ENCODE results near the gene KCNA2. TPM values are rescaled to one million over a fixed set of nuclear protein-coding genes. Genes with fewer than 3 reads are reported as not detected.

KCNA2 gene
- total RNA-seq, 1 donor from 2014 or later, result 0.64 TPM

DNA sequence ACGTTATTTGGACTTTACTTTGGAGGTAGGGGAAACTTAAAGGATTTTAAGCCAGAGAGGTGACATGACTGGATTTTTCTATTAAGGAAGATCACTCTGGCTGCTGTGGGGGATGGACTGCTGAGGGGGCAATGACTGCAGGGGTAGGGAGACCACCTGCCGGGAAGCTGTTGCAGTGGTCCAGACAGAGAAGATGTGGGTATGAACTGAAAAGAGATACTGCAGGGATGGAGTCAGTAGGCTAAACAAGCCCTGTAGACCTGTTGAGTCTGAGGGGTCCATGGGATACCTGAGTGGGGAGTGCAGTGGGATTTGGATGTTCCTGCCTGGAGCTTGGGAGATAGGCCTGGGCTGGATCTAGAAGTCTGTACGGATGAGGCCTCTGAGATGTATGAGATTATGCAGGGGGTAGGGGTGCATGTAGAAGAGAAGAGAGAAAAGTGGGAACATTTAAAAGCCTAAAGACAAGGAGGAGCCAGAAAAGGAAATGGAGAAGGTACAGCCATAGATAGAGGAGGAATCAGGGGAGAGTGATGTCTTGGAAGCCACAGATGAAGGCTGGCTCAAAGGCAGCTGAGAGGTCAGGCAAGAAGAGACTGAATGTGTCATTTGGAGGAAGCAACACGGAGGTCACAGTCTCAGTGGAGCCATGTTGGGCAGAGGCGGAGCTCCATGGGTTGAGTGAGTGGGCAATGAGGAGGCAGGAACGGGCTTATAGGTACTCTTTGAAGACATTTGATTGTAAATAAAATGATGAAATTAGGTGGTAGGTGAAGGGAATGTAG, 25.9 kb upstream of the KCNA2 start:
- intact Hi-C loops (cut with micrococcal nuclease), result loop anchor here (5.0 kb wide), 2 partner anchors 135 to 150 kb away; no protein-coding TSS in a partner anchor
- ATAC-seq (no peak), DNase-seq (no peak)

DNA sequence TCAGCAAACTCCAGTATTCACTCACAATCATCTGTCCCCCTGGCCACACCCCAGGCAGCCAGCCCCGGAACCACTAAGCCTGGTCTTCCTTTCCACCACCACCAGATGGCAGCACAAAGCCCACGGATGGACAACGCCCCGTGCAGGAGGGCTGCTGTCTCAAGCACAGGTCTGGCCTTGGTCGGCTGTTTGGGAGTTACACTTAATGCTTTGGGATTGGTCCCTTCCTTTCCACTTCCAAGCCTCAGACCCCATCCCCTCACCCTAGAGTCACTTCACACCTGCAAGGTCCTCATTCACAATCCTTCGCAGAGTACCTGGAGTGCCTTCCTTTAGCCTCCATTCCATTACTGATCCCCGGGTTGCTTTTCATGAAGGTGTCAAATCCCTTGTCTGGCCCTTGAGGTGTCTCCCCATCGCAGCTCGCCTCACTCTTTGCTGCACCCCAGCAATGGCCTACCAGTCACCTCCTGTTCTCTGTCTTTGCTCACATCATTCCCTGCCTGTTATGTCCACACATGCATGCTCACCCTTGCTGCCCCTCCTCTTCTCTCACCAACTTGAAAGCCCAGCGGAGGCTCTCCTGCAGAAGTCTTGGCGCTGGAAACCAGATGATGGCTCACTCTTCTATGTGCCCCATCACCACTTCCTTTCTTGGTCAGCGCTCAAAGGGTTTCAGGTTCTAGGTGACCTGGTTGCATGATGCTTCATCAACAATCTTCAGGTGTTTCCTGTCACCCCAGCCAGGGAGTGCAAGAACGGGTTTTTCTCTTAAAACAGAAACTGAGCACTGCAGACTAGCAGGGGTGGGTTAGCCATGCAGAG, 24.9 kb upstream of the KCNA2 start:
- intact Hi-C loops (cut with micrococcal nuclease), result loop anchor here (5.0 kb wide), 2 partner anchors 136 to 151 kb away; no protein-coding TSS in a partner anchor
- peak; percentile 80 for DNase-seq
- ATAC-seq, result peak; percentile 42

DNA sequence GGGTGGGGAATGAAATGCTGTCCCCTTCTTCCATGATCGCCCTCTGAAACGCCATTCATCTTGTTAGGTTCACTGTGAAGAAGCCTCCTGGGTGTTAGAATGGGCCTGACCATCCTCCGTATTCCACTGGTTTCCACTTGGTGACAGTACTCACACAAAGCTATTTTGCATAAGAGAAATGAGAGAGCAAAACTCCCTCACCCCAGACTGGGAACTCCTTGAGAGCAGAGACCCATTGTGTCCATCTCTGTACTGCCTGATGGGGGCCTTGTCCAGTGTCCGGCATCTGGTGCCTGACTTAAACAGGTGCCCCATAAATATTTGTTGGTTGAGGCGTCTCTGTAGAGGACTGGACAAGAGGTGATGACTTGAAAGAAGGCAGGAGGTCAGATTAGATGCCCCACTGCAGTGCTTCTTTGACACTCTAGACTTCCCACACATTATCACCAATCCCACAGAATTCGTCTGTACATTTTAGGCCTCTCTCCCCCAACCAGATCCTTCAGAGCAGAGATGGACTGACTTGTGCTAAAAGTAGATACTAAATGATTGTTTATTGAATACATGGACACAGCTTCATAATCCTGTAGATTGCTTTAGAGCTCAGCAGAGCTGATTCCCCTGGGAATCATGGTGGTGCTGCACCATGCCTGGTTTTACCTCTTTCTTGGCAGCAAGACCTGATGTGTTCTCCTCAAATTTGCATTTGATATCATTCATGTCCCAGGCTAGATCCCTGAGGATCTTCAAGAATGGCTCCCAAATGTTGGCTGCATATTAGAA, 22.4 kb upstream of the KCNA2 start:
- no peak for ATAC-seq
- intact Hi-C loops (cut with micrococcal nuclease), result no loop called here
- DNase-seq, result no peak

DNA sequence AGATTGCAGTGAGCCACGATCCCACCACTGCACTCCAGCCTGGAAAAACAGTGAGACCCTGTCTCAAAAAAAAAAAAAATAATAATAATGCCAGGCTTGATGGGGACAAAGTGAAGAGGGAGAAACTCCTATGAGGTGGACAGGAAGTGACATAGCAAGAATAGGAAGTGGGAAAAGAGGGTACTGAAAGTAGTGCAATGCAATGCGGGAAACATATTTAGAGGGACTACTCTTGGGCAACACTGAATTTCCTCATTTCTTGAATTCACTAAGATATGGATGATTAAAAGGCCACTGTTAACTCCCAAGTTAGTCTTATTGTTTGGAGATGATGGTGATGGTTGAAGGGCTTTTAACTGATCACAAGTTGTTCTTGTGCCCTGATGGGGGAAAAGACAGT, 21.6 kb upstream of the KCNA2 start:
- intact Hi-C loops (cut with micrococcal nuclease), result no loop called here
- DNase-seq (no peak), ATAC-seq (peak; percentile 23)

DNA sequence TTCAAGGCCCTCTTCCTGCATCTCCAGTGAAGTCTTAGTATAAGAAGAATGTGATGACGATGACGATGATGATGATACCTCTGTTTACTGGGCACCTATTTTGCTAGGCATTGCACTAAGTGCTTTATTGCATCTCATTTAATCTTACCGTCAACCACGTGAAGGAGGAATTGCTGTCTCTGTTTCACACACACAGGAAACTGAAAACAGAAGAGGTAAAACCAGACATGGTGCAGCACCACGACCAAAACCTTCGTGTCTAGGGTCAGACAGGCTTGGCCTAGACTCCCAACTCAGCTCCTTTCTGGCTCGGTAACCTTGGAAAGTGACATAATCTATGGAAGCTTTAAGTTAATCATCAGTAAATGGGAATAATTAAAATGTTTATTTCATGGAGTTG, 20.7 kb upstream of the KCNA2 start:
- DNase-seq (no peak), ATAC-seq (no peak)
- intact Hi-C loops (cut with micrococcal nuclease), result no loop called here

DNA sequence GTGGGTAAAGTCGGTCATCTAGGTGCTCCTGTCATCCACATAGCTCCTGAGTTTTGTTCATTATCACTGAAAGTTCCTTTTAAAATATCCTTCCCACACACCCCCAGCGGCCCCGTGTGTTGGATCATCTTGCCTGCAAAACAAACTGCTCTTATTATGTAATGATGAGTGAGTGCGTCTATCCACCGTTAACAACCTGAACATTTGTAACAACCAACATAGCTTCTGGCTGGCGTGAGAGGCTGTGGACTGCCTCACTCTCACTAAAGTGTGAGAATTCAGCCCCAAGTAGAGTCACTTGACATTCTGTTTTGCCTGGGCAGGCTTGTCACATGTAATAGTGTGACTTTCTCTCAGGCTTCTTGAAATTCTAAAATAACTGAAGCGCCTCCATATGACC, 14.5 kb upstream of the KCNA2 start:
- DNase-seq (no peak), ATAC-seq (no peak)
- intact Hi-C loops (cut with micrococcal nuclease), result no loop called here

DNA sequence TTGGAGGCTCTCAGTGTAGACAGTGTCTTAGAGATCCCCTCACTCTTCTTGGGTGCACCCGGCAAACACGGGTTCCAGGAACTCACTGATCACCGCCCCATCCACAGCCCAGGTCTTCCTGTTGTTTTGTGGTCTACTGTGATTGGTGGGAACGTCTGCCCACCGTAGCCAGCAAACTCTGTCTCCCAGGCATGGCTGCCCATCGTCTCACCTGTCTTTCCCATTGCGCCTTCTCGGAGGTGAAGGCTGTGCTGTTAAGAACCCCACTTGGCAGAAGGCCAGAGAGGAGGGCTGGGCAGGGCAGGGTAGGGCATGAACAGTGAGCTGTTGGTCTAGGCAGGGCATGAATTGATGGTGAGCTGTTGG, 14.1 kb upstream of the KCNA2 start:
- ATAC-seq, result no peak
- no peak for DNase-seq
- intact Hi-C loops (cut with micrococcal nuclease), result no loop called here

DNA sequence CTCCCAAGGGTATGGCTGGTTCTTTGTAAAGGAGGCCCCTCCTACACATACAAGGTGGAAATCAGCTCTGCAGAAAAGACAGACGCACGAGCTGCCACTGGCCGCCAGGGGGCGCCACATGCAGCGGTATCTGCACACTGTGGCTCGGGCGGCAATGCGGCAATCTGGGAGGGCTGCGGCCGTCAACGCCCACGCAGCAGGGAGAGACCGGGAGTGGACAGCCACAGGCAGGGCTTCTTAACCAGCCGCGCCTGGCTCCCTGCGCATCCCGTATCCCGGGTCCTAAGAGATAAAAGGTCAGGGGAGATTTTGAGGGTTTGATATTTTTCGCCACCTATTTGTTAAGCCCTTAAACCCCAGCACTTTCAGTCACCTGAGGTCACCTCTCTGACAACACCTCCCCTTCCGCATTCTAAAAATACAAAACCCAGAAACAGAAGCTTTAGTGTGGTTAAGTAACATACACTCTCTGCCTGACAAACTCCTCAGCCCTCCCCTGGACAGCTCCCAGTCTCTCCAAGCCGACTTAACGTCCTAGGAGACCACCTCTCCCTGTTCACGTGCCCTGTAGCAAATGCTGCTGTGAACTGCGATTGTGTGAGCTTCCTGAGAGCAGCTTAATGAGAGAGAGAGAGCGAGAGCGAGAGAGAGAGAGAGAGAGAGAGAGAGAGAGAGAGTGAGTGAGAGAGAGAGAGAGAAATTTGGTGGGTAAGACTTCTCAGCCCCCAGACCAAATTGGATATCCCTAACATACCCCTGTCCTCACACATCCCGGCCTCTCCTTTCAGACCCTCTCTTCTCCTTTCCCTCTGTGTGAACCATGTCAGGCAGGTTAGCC, 13.5 kb upstream of the KCNA2 start:
- peak; percentile 89 for DNase-seq
- intact Hi-C loops (cut with micrococcal nuclease), result loop anchor here (10.0 kb wide), 1 partner anchor 65 kb away; no protein-coding TSS in a partner anchor
- peak; percentile 91 for ATAC-seq

DNA sequence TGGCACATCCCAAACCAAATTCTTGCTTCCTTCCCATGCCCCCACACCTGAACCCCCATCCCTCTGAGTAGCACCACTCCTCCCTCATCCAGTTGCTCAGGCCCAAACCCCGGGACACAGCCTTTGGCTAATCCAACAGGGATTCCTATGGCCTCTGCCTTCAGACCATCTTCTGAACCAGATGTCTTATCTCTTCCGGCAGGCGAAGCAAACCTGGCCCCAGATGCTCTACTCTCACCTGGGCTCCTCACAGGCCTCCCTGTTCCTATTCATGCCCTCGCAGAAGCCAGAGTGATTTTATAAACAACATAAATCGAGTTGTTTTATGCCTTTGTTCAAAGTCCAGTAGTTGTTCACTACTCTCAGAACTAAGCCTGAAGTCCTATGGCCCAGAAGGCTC, 12.5 kb upstream of the KCNA2 start:
- no peak for ATAC-seq
- DNase-seq, result no peak
- intact Hi-C loops (cut with micrococcal nuclease), result loop anchor here (10.0 kb wide), 1 partner anchor 64 kb away; no protein-coding TSS in a partner anchor

DNA sequence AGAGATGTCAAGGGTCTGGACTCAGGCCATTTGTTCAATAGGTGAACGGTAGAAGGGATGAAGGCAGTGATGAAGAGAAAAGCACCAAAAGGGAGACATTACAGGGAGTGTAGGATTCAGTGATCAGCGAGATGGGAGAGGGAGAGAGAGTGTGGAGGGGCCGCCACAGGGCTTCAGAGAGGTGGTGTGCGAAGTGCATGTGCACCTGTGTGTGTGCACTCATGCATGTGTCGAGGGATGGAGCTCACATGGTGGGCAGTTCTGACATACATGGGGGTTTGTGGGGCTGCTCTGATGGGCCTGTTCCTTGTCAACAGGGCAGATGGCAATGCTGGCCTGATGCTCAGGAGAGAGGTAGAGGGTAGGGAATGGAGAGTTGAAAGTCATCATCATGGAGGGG, 11.4 kb upstream of the KCNA2 start:
- no peak for ATAC-seq
- no peak for DNase-seq
- intact Hi-C loops (cut with micrococcal nuclease), result loop anchor here (10.0 kb wide), 1 partner anchor 63 kb away; no protein-coding TSS in a partner anchor

DNA sequence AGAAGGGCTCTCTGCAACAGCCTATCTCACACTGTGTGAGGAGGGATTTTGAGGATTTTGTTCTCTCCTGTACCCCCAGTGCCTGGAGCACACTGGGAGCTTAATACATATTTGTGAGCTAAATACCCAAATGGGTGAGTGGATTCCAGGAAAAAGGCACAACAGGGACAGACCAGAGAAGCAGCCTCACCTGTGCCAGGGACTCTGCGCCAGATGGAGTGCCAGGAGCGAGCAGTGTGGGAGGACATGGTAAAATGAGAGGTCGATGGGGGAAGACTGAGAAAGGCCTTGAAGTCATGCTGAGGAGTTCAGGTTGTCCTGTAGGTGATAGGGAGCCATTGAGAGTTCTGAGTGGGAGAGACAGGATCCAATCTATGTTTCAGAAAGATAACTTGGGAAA, 11.0 kb upstream of the KCNA2 start:
- intact Hi-C loops (cut with micrococcal nuclease), result loop anchor here (10.0 kb wide), 1 partner anchor 62 kb away; no protein-coding TSS in a partner anchor
- DNase-seq (no peak), ATAC-seq (no peak)

DNA sequence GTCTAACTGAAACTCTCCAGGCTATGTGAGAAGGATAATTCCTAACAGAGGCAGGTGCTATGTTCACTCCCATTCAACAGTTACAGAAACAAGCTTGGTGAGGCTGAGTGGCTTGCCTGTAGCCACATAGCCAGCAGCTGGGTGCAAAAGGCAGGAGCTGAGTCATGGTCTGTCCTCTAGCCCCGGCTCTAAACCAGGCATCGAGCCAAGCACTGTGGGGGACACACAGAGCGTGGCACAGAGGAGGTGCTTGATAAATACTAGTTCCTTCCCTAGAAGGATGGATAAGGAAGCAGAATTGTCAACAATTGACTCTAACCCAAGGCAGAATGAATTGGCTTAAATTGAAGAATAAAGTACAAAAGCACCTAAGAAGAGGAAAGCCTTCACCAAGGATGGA, 10.4 kb upstream of the KCNA2 start:
- intact Hi-C loops (cut with micrococcal nuclease), result loop anchor here (10.0 kb wide), 1 partner anchor 62 kb away; no protein-coding TSS in a partner anchor
- DNase-seq, result no peak
- ATAC-seq, result no peak

DNA sequence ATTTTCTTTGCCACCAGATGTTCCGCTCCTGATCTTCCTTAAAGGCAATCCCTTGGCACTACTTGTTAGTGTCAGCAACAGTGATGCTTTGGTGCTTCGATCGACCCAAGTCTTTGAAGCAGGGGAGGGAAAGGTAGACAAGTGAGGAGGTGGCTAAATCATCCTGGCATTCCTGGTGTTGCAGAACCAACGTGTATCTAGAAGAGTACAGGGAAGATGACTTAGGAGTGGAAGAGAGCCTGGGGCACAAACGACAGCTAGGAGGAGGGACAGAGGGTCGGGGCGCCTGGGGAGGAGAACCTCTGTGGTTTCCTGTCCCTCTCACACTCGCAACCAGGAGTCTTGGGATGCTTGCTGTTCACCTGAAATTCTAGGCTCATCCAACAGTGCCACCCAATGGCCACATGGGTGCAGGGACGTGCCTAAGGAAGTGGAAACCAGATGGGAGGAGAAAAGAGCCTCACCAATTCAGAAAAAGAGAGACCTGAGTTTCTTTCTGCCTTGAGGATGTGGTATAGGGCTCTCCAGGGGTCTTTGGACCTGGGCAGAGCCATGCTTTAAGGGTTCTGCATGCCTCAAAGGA, 9.5 kb upstream of the KCNA2 start:
- intact Hi-C loops (cut with micrococcal nuclease), result loop anchor here (10.0 kb wide), 1 partner anchor 61 kb away; no protein-coding TSS in a partner anchor
- ATAC-seq (peak; percentile 78), DNase-seq (peak; percentile 72)

DNA sequence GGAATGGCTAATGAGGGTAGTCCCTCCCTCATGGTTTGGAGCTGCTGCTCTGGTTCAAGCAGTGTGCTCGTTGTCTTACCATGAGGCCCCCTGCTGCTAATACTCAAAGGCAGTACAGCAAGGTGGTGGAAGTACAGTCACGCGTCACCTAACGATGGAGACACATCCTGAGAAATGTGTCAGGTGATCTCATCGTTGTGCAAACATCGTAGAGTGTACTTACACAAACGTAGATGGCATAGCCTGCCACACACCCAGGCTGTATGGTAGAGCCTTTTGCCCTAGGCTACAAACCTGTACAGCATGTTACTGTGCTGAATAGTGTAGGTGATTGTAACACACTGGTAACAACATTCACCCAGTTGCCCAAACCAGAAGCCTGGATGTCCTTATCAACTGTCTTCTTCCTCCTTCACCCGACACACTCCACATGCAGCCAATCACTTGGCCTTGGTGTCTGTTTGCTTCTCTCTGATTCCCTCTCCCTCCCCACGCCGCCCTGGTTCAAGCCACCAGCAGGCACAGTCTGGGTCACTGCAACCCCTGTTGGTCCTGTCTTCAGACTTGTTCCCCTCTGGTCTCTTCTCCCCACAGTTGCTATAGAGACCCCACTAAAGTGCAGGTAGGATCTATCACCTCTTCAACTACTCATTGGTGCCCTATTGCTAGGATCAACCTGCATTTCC, 6.0 kb upstream of the KCNA2 start:
- intact Hi-C loops (cut with micrococcal nuclease), result loop anchor here (10.0 kb wide), 1 partner anchor 57 kb away; no protein-coding TSS in a partner anchor
- DNase-seq (no peak), ATAC-seq (no peak)

DNA sequence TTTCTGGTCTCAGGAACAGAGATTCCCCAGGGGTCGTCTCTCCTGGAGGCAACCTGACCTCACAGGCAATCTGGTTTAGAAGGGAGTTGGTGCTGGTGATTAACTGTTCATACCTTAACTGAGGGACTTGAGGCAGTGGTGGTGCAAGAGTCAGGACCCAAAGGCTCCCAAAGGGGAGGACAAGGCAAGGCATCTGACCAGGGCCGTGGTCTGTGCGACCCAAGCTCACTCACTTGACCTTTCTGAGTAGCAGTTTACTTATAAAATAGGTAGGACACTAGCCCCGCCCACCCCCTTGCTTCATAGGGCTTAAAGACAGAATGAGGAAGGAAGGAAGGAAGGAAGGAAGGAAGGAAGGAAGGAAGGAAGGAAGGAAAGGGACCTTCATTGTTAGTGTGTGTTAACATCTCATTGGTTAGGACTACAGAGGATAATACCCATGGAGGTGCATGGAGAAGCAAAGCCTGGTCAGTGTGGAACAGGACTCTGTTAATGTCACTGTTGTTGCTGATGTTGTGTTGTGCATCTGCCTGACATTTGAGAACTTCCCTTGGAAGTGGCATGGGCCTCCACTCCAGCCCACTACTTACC, 4.6 kb upstream of the KCNA2 start:
- DNase-seq (no peak), ATAC-seq (no peak)
- intact Hi-C loops (cut with micrococcal nuclease), result loop anchor here (10.0 kb wide), 1 partner anchor 56 kb away; no protein-coding TSS in a partner anchor

DNA sequence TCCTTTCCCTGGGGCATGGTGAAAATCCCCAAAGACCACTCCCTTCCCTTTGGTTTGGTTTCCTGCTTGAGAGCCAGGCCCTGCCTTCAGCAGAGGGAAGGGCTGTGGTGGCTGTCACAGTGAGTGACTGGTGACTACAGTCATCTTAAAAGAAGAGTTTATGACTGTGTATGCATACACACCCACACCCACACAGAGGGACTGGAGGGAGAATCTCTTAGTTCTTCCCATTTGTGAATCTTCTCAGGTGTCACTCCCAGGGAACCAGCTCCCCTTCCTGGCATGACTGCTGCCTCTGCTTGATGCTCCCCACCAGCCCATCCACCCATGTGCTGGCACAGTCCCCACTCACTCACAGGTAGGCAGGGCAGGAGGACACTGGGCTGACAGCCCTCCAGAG, 3.9 kb upstream of the KCNA2 start:
- DNase-seq (no peak), ATAC-seq (no peak)
- intact Hi-C loops (cut with micrococcal nuclease), result loop anchor here (10.0 kb wide), 1 partner anchor 55 kb away; no protein-coding TSS in a partner anchor

DNA sequence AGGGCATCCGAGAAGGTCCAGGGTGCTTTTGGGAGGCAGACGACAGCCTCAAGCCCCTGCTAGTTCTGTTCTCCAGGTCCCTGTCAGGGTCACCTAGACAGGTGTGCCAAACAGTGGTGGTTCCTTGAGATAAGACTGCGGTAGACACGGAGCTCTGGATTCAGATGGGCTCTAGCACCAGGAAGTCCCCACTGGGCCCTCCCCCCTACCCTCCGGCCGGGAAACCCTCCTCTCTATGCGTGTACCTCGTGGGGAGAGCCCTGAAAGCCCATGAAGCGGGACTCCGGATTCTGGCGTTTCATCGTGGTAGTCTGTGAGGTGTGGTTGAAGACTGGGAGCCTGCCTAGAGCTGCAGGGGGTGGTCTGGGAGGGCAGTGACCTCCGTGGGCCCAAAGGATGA, 2.1 kb upstream of the KCNA2 start:
- DNase-seq, result no peak
- intact Hi-C loops (cut with micrococcal nuclease), result no loop called here

More for the DNA sequence above, 2.1 kb upstream of the KCNA2 start:
- no peak for ATAC-seq

Data from left ventricle myocardium superior (tissue), 1 donor.